ENCODE results near the gene CMIP.

Gene CMIP

DNA sequence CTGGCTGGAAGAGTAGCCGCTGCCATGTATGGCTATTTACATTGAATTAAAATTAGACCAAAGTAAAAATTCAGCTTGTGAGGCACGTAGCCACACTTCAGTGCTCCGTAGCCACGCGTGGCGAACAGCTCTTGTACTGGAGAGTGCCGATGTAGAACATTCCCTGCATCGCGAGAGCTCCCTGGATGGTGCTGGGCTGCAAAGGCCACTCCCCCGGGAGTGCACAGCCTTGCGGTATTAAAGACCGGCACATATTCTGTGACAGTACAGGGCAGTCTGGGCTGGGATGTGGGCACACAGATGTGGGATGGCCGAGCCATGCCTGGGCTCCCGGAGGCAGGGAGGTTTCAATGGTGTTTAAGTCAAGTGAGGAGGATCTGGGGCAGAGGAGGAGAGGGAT lies 102.2 kb downstream of the CMIP start:
- Histone ChIP-seq H4K20me1 (ENCODE audit: insufficient read depth, low read length, poor library complexity, severe bottlenecking) (no peaks in the 10 kb centered on the region), H3K9me3 (ENCODE audit: insufficient read depth, low read depth, low read length) (no peaks in the 10 kb centered on the region), H3K36me3 (ENCODE audit: insufficient read depth, low read length) (no peaks in the 10 kb centered on the region), H3K9me2 (replicated peaks; ENCODE audit: low read depth, low read length) (no peaks in the 10 kb centered on the region), H3K79me2 (ENCODE audit: insufficient read depth, low read length) (peaks cover 44% of the 10 kb centered on the region; the same call in 1 of the 2 replicates), H3K9ac (ENCODE audit: low read depth, low read length, poor library complexity, severe bottlenecking) (no peak overlapping the region), H2AFZ (ENCODE audit: low read length) (no peak overlapping the region), H3K4me3 (ENCODE audit: low read length, poor library complexity, severe bottlenecking) (no peak overlapping the region), H3K4me1 (ENCODE audit: insufficient read depth, low read length, poor library complexity, severe bottlenecking) (peaks cover 19% of the 10 kb centered on the region), H3F3A (ENCODE audit: low read depth) (no peaks in the 10 kb centered on the region), H3K27me3 (ENCODE audit: insufficient read depth, low read length, poor library complexity, severe bottlenecking) (no peaks in the 10 kb centered on the region), H3K4me2 (ENCODE audit: low read depth, low read length, poor library complexity, severe bottlenecking) (no peak overlapping the region)
- no peak for TF ChIP-seq CTCF (conservative IDR thresholded peaks at IDR 0.05; ENCODE audit: low read length)
- no peak for TF ChIP-seq EZH2phosphoT487 (IDR thresholded peaks at IDR 0.05; ENCODE audit: borderline replicate concordance)

DNA sequence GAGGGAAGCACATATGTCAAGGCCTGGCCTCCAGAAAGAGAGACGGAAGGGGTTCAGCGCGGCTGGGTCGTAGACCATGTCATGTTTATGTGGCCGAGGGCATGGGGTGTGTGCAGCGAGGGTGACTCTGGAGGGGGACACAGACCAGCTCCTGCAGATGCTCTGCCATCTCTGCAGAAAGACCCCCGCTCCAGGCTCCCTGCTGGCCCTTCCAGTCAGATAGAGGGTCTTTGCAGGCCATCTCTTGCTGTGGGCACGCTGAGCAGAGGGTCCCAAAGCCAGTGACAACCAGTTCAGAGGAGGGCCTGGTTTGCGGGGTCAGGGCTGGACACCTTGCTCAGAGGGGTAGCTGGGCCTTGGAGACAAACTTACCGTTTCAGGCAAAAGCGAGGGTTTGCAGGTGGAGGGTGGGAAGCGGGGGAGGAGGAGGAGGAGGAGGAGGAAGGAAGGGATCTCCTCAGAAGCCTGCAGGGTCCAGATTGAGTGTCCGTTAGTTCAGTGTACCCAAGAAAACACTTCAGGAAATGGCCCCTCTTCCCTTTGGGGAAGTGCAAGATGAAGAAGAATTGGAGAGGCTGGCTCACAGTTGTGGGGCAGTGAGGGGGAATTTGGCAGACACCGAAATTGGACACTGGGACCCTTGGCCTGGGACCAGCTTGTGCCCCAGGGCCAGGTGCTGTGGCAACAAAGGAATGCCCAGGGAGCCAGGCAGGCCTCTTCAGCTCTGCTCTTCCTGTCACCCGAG lies 102.8 kb downstream of the CMIP start:
- H3K9me3 ChIP-seq (ENCODE audit: insufficient read depth, low read depth, low read length), result no peaks in the 10 kb centered on the region
- H3K4me3 ChIP-seq (ENCODE audit: low read length, poor library complexity, severe bottlenecking), result no peak overlapping the region
- no peak overlapping the region for H3K9ac ChIP-seq (ENCODE audit: low read depth, low read length, poor library complexity, severe bottlenecking)
- H3K9me2 ChIP-seq (replicated peaks; ENCODE audit: low read depth, low read length), result no peaks in the 10 kb centered on the region
- H3K79me2 ChIP-seq (ENCODE audit: insufficient read depth, low read length), result peaks cover 38% of the 10 kb centered on the region; the same call in 1 of the 2 replicates
- no peak for TF ChIP-seq CTCF (conservative IDR thresholded peaks at IDR 0.05; ENCODE audit: low read length)
- no peak for TF ChIP-seq EZH2phosphoT487 (IDR thresholded peaks at IDR 0.05; ENCODE audit: borderline replicate concordance)
- no peaks in the 10 kb centered on the region for H3K36me3 ChIP-seq (ENCODE audit: insufficient read depth, low read length)
- no peak overlapping the region for H2AFZ ChIP-seq (ENCODE audit: low read length)
- no peaks in the 10 kb centered on the region for H4K20me1 ChIP-seq (ENCODE audit: insufficient read depth, low read length, poor library complexity, severe bottlenecking)
- H3K4me1 ChIP-seq (ENCODE audit: insufficient read depth, low read length, poor library complexity, severe bottlenecking), result peaks cover 19% of the 10 kb centered on the region
- no peaks in the 10 kb centered on the region for H3F3A ChIP-seq (ENCODE audit: low read depth)
- no peak overlapping the region for H3K4me2 ChIP-seq (ENCODE audit: low read depth, low read length, poor library complexity, severe bottlenecking)
- H3K27me3 ChIP-seq (ENCODE audit: insufficient read depth, low read length, poor library complexity, severe bottlenecking), result no peaks in the 10 kb centered on the region

GRCh38 chr16:81547939-81548216 lies 103.3 kb downstream of the CMIP start:
- no peaks in the 10 kb centered on the region for H3F3A ChIP-seq (ENCODE audit: low read depth)
- H3K36me3 ChIP-seq (ENCODE audit: insufficient read depth, low read length), result no peaks in the 10 kb centered on the region
- H3K4me2 ChIP-seq (ENCODE audit: low read depth, low read length, poor library complexity, severe bottlenecking), result no peak overlapping the region
- no peak overlapping the region for H3K4me3 ChIP-seq (ENCODE audit: low read length, poor library complexity, severe bottlenecking)
- H3K4me1 ChIP-seq (ENCODE audit: insufficient read depth, low read length, poor library complexity, severe bottlenecking), result peaks cover 19% of the 10 kb centered on the region
- H3K9me3 ChIP-seq (ENCODE audit: insufficient read depth, low read depth, low read length), result no peaks in the 10 kb centered on the region
- H3K79me2 ChIP-seq (ENCODE audit: insufficient read depth, low read length), result peaks cover 38% of the 10 kb centered on the region; the same call in 1 of the 2 replicates
- H3K9me2 ChIP-seq (replicated peaks; ENCODE audit: low read depth, low read length), result no peaks in the 10 kb centered on the region
- H3K27me3 ChIP-seq (ENCODE audit: insufficient read depth, low read length, poor library complexity, severe bottlenecking), result no peaks in the 10 kb centered on the region
- H3K9ac ChIP-seq (ENCODE audit: low read depth, low read length, poor library complexity, severe bottlenecking), result no peak overlapping the region
- H2AFZ ChIP-seq (ENCODE audit: low read length), result no peak overlapping the region
- no peaks in the 10 kb centered on the region for H4K20me1 ChIP-seq (ENCODE audit: insufficient read depth, low read length, poor library complexity, severe bottlenecking)
- TF ChIP-seq EZH2phosphoT487 (IDR thresholded peaks at IDR 0.05; ENCODE audit: borderline replicate concordance), result no peak
- TF ChIP-seq CTCF (conservative IDR thresholded peaks at IDR 0.05; ENCODE audit: low read length), result no peak

Measured in Loucy (cell line).